HG03135 (cell line): ENCODE results near the gene PLN.

ENCODE experiments used
- ATAC-seq: cut with Tn5 transposase; IDR thresholded peaks from one replicate; pipeline ENCODE4 v1.9.1; 2021; ENCODE audit warnings: mild to moderate bottlenecking, moderate library complexity; ENCODE audit not compliant: unreplicated experiment

The PLN gene

DNA sequence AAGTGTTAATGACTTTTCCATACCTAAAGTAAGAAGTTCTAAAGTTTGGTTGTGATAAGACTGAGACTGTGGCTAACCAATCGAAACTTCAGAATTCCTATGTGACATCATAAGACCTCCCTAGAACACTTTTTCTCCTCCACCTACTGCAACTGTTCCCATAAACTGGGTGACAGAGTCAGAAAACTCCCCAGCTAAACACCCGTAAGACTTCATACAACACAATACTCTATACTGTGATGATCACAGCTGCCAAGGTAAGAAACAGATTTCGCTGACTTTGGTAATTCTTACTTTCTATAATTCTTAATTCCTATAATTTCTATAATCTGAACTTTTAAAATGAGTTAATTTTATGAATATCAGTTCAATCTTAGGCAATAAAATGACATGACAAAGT lies at the start of gene PLN:
TSS of gene PLN (plus strand) at position 161 of the 400 bp plus-strand sequence. CDS start 10,626 bp downstream, outside the sequence.
- no peak for ATAC-seq

GRCh38 chr6:118500130-118501015 lies 47.7 kb upstream of the PLN start:
- ATAC-seq = no peak

GRCh38 chr6:118501099-118501498 lies 47.0 kb upstream of the PLN start:
- ATAC-seq = no peak

GRCh38 chr6:118501765-118502164 lies 46.3 kb upstream of the PLN start:
- ATAC-seq = no peak

DNA sequence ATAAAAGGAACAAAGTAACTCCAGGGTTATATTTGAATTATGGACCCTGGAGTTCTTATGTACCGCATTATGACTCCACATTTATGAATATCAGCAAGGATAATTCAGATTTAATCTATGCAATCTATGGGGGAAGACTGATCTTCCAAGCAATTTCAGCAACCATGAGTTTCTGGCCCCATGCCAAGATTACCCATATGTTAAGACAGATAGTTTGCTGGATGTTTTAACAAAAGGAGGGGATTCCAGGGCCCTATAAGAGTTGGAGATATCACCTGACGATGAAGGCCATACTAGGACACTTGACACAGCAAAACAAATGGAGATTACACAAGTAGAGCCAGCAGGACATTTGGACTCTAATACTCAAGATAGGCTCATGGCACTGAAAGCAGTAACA lies 45.9 kb upstream of the PLN start:
- ATAC-seq = no peak

GRCh38 chr6:118504611-118505010 lies 43.5 kb upstream of the PLN start:
- no peak for ATAC-seq

GRCh38 chr6:118505656-118506055 lies 42.4 kb upstream of the PLN start:
- ATAC-seq = no peak

DNA sequence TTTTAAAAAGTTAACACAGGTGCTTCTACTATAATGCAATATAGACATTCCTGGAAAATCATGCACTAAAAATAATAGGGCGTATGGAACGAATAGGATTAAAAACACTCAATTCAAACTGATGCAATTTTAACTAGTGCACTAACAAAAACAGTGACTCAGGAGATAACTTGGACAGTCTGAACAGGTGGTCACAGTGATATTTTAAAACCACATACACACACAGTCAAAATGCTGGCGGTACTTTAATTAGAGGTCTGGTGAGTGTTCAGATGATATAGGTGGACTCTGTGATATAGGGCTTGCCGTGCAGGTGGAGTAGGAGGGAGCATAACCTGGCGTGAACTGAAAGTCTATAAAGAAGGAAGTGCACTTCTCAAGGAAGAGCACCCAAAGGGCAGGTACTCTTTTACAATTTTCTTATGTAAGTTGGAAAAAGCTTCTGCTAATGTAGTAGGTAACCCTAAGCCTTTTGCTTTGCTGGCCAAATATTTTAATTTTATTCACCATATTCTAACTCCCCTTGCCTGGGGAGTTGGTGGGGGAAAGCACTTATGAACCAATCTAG lies 41.9 kb upstream of the PLN start:
- ATAC-seq = no peak

- no peak for ATAC-seq
Observed at GRCh38 chr6:118507636-118508035, 40.5 kb upstream of the PLN start.

GRCh38 chr6:118509009-118509617 lies 39.0 kb upstream of the PLN start:
- ATAC-seq = no peak

DNA sequence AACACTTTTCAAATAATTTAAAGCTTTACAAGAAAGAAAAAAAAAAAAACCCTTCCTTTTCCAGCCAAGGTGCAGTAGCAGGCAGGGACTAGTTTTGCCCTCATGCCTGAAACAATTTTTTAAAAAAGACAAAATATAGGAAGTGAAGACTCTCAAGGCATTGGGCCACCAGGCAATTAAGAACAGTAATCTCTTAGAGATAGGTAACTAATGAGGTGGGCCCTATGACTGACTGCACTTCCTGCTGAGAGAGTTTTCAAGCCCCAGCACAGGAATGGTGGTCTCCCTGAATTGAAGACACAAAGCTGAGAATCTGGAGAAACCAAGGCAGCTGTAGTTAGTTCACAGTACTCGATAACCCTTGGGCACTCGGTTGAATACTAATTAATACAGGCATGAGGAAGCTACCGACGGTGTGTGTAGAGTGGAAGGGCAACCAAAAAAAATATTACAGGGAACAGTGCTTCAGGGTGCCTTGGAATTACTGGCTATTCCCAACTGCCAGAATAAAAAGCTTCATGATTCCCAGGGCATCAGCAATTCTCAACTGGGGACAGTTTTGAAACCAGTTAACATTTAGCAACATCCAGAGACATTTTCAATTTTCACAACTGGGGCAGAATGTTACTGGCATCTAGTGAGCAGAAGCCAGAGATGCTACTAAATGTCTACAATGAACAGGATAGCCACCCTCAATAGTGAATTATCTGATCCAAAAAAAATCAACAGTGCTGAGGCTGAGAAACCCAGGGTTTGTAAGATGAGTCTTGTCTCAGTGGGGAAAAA lies 36.0 kb upstream of the PLN start:
- no peak for ATAC-seq

GRCh38 chr6:118514689-118515088 lies 33.4 kb upstream of the PLN start:
- no peak for ATAC-seq

DNA sequence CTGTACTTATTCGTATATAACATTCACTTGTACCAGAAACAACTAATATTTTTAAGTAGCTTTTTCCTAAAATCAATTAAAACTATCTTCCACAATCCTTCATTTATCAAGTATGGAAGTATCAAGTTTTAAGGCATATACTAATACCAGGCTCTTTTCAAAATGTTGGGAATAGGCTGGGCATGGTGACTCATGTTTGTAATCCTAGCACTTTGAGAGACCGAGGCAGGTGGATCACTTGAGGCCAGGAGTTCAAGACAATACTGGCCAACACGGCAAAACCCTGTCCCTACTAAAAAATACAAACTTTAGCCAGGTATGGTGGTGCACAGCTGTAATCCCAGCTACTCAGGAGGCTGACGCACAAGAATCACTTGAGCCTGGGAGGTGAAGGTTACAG lies 25.7 kb upstream of the PLN start:
- no peak for ATAC-seq

GRCh38 chr6:118523216-118523615 lies 24.9 kb upstream of the PLN start:
- ATAC-seq = no peak

DNA sequence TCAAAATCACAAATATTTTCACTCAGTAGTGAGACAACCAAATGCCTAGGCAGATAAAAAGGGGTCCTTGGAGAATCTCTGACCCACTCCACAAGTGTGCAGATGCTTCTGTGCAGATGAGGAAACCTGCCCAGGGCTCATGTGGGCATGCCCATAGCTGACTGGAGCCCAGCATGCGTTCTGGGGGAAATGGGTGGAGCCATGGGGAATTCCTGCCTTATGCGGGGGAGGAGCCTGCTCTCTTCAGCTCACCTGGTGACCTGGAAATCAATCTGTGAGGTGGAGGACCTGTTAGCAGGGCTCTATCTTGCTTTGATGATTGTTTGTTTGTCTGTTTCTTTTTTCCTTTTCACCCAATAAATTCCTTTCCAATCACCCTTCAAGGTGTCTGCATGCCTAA lies 23.4 kb upstream of the PLN start:
- ATAC-seq = no peak

- no peak for ATAC-seq
Observed at GRCh38 chr6:118525913-118526780, 21.9 kb upstream of the PLN start.

GRCh38 chr6:118528129-118528528 lies 20.0 kb upstream of the PLN start:
- no peak for ATAC-seq

DNA sequence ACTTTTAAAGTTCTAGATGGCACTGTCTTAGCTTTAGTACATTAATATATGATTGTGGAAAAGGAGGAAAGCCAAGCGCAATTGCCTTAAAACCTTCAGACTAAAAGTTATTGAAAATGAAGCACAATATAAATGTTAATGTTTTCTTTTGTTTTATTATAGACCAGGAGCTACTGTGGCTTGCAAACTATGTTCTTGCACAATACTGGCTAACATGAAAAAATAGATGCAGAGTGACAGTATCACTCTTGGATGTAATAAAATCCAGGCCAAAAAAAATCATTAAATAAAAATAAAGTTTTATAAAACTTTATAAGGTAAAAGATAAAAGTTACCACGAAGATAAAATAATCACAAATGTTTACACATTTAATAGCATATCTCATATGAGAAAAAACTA lies 18.3 kb upstream of the PLN start:
- no peak for ATAC-seq

DNA sequence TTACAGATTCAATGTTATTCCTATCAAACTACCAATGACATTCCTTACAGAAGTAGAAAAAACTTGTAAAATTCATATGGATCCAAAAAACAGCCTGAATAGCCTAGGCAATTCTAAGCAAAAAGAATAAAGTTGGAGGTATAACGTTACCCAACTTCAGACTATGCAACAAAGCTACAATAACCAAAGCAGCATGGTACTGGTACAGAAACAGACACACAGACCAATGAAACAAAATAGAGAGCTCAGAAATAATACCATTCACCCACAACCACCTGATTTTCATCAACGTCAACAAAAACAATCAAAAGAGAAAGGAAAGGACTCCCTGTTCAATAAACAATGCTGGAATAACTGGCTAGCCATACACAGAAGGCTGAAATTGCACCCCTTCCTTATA lies 17.2 kb upstream of the PLN start:
- ATAC-seq = no peak

GRCh38 chr6:118535176-118535844 lies 12.8 kb upstream of the PLN start:
- no peak for ATAC-seq
